Stomach (tissue), 9 donors: Measurements from ENCODE around the gene GZMB. TPM values are rescaled to one million over a fixed set of nuclear protein-coding genes. Genes with fewer than 3 reads are reported as not detected.
A peak's percentile ranks its signal among the peaks of the same experiment; 100 is the strongest.
"Not testable (repeated sequence)": the region's sequence is repeated elsewhere in the genome, so short reads cannot be mapped to it uniquely, and the experiment has no call there.

ENCODE experiments used
- DNase-seq, 2 donors: peaks; one replicate each; pipeline versions ENCODE4 v3.0.0 to v3.0.0-alpha.2; 2013 to 2019
- H3K27ac ChIP-seq, 5 donors: fragments of 200-600 bp in 4 of 5; sonication (generic) in 4 of 5; one replicate each; pipeline ENCODE4 v1.5.1; 2013 to 2019; ENCODE audit warnings: mild to moderate bottlenecking in 1 of 5, moderate library complexity in 1 of 5
- H3K27me3 ChIP-seq, 3 donors: fragments of 200-600 bp; sonication (generic); one replicate each; pipeline ENCODE4 v1.5.1; 2017 to 2019; ENCODE audit warnings: mixed run types in 1 of 3
- H3K36me3 ChIP-seq, 4 donors: fragments of 200-600 bp; sonication (generic); 1 replicate in 3 of 4; 2 replicates in 1 of 4; pipeline ENCODE4 v1.5.1; 2016 to 2019
- H3K4me1 ChIP-seq, 4 donors: fragments of 200-600 bp; sonication (generic); one replicate each; pipeline ENCODE4 v1.5.1; 2016 to 2019
- H3K4me3 ChIP-seq, 4 donors: fragments of 200-600 bp; sonication (generic) in 3 of 4; one replicate each; pipeline ENCODE4 v1.5.1; 2016 to 2019; ENCODE audit warnings: mild to moderate bottlenecking in 1 of 4
- H3K9me3 ChIP-seq, 4 donors: fragments of 200-600 bp; sonication (generic); one replicate each; pipeline ENCODE4 v1.5.1; 2016 to 2019
- EP300 ChIP-seq: sonication (generic); formaldehyde crosslinking; IDR thresholded peaks from one replicate; pipeline ENCODE4 v1.6.1; 2017; ENCODE audit warnings: antibody characterized with exemption
- POLR2A ChIP-seq, 4 donors: fragments of 450-650 bp; IDR thresholded peaks; one replicate each; pipeline ENCODE4 v1.6.1; 2016; ENCODE audit warnings: antibody characterized with exemption in 4 of 4, control low read depth in 2 of 4, mild to moderate bottlenecking in 1 of 4, moderate library complexity in 1 of 4
- POLR2AphosphoS5 ChIP-seq, 3 donors: sonication (generic); formaldehyde crosslinking; IDR thresholded peaks; one replicate each; pipeline ENCODE4 v1.6.1; 2016; ENCODE audit warnings: antibody characterized with exemption in 3 of 3
- WGBS, 5 donors: extraction: QIAGEN DNeasy Blood & Tissue Kit in 3 of 5; methylation state at CpG; one replicate each; pipeline versions ENCODE4 v1.1.5 to v1.1.7; 2013 to 2018; 5-methylcytosine and 5-hydroxymethylcytosine counted together
- intact Hi-C: fragments of 100-400 bp; cut with DNase I; formaldehyde crosslinking; loops from one replicate; pipeline ENCODE4 v1.15.1; 2023; ENCODE audit warnings: low total_unique reads
- polyA plus RNA-seq, 3 donors: library from polyadenylated mRNA; stranded (reverse); fragments of 200-250 nt; gene quantifications; one replicate each; pipeline ENCODE4 v1.2.3, GENCODE V29; 2013
- total RNA-seq, 5 donors: library from RNA; depleted of rRNA; stranded (reverse); fragments of >200 nt; gene quantifications; one replicate each; pipeline versions ENCODE4 v1.1.0 to v1.2.3, GENCODE V29; 2014 to 2016
- TF ChIP-seq, protein P1 (sequence below), 7 experiments: fragments of 450-650 bp in 4 of 7; fragments of 200-600 bp in 3 of 7; sonication (generic) in 3 of 7; IDR thresholded peaks; one replicate each; pipeline ENCODE4 v1.5.1; 2016 to 2019; ENCODE audit warnings: antibody characterized with exemption in 7 of 7, control low read depth in 2 of 7, mild to moderate bottlenecking in 1 of 7
- donor health status: healthy with polysubstance abuse.
- donor health status: Bipolar disorder and iron deficiency.
- donor health status: healthy.

GZMB gene
- total and polyA plus RNA-seq, 8 donors = 0.92 to 4.0 (median 2.3) TPM; not detected in 3

DNA sequence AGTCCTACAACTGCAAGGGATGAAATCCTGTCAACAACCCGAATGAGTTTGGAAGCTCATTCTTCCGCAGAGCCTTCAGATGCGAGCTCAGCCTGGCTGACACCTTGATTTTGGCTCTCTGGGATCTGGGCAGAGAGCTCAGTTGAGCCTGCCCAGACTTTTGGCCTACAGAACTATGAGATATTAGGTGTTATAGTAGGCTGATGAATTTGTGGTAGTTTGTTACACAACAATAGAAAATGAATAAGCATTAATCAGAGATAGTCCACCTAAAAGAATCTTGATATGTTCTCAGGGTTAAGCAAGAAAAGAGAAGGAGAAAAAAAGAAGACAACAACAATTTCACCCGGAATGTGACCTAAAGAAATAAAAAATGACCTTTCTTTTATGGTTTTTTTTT, 30.4 kb upstream of the GZMB start:
- whole genome bisulfite sequencing, 5 donors = 86 to 93% (median 91%) methylated on average over 4 of the region's 4 CpGs
- H3K27ac ChIP-seq = no peak overlapping the region
- no peaks in the 10 kb centered on the region for H3K4me1 ChIP-seq
- H3K9me3 ChIP-seq = no peaks in the 10 kb centered on the region
- no peaks in the 10 kb centered on the region for H3K36me3 ChIP-seq
- TF ChIP-seq, protein P1, sequence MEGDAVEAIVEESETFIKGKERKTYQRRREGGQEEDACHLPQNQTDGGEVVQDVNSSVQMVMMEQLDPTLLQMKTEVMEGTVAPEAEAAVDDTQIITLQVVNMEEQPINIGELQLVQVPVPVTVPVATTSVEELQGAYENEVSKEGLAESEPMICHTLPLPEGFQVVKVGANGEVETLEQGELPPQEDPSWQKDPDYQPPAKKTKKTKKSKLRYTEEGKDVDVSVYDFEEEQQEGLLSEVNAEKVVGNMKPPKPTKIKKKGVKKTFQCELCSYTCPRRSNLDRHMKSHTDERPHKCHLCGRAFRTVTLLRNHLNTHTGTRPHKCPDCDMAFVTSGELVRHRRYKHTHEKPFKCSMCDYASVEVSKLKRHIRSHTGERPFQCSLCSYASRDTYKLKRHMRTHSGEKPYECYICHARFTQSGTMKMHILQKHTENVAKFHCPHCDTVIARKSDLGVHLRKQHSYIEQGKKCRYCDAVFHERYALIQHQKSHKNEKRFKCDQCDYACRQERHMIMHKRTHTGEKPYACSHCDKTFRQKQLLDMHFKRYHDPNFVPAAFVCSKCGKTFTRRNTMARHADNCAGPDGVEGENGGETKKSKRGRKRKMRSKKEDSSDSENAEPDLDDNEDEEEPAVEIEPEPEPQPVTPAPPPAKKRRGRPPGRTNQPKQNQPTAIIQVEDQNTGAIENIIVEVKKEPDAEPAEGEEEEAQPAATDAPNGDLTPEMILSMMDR (IDR thresholded peaks at IDR 0.05) = no peak
- TF ChIP-seq POLR2AphosphoS5 (IDR thresholded peaks at IDR 0.05) = no peak
- TF ChIP-seq EP300 = no peak
- TF ChIP-seq POLR2A (IDR thresholded peaks at IDR 0.05) = no peak
- no peak overlapping the region for H3K4me3 ChIP-seq
- intact Hi-C loops = no loop called here
- DNase-seq = no peak
- H3K27me3 ChIP-seq = no peaks in the 10 kb centered on the region

DNA sequence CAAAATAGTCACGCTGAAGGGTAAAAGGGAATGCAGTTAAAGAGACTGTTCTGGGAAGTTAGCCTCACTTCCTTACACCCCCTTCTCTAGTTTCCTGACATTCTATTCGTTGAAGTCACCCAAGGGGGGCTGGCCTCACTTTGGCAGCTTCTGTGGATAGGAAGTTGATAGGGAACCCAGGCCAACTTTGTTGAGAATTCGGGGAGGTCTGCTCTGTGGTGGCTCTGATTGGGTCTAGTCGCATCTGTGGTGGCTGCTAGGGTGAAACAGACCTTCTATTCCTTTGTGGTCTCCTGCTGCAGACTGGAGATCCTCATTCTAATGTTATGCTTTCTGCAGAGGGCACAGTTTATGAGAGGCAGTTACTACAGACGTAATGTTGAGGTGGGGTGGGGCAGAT, 28.8 kb upstream of the GZMB start:
- 38 to 60% (median 54%) methylated on average over 5 of the region's 5 CpGs for WGBS, 5 donors
- no peak for DNase-seq
- no peaks in the 10 kb centered on the region for H3K4me1 ChIP-seq
- peak overlapping the region in 1 of 5 donors; percentile 1 for H3K27ac ChIP-seq
- H3K36me3 ChIP-seq = no peaks in the 10 kb centered on the region
- no peaks in the 10 kb centered on the region for H3K9me3 ChIP-seq
- H3K27me3 ChIP-seq = no peaks in the 10 kb centered on the region
- no peak overlapping the region for H3K4me3 ChIP-seq
- no peak for TF ChIP-seq POLR2AphosphoS5 (IDR thresholded peaks at IDR 0.05)
- TF ChIP-seq, protein P1 (IDR thresholded peaks at IDR 0.05) = no peak
- no peak for TF ChIP-seq POLR2A (IDR thresholded peaks at IDR 0.05)
- TF ChIP-seq EP300 = no peak
- intact Hi-C loops = no loop called here

- no peak overlapping the region for H3K4me3 ChIP-seq
- intact Hi-C loops = no loop called here
Observed at GRCh38 chr14:24659916-24660570, 26.1 kb upstream of the GZMB start.

GRCh38 chr14:24648361-24648760, 14.4 kb upstream of the GZMB start:
- not testable (repeated sequence) for H3K36me3 ChIP-seq
- WGBS, 5 donors = 57 to 76% (median 63%) methylated on average over 1 of the region's 1 CpG

More at GRCh38 chr14:24659916-24660570, 26.1 kb upstream of the GZMB start:
- TF ChIP-seq, protein P1 (IDR thresholded peaks at IDR 0.05) = no peak
- no peak for TF ChIP-seq POLR2A (IDR thresholded peaks at IDR 0.05)
- TF ChIP-seq POLR2AphosphoS5 (IDR thresholded peaks at IDR 0.05) = no peak
- TF ChIP-seq EP300 = no peak
- no peaks in the 10 kb centered on the region for H3K36me3 ChIP-seq
- no peaks in the 10 kb centered on the region for H3K9me3 ChIP-seq
- 64 to 75% (median 69%) methylated on average over 9 of the region's 9 CpGs for WGBS, 5 donors
- no peaks in the 10 kb centered on the region for H3K4me1 ChIP-seq
- H3K27ac ChIP-seq = no peak overlapping the region
- DNase-seq = no peak
- no peaks in the 10 kb centered on the region for H3K27me3 ChIP-seq

GRCh38 chr14:24639905-24640304, 5.9 kb upstream of the GZMB start:
- Histone ChIP-seq H3K4me3 (no peak overlapping the region), H3K27ac (no peak overlapping the region), H3K36me3 (no peaks in the 10 kb centered on the region), H3K4me1 (no peaks in the 10 kb centered on the region), H3K27me3 (no peaks in the 10 kb centered on the region), H3K9me3 (no peaks in the 10 kb centered on the region)
- TF ChIP-seq, protein P1 (IDR thresholded peaks at IDR 0.05) = no peak
- no peak for TF ChIP-seq POLR2AphosphoS5 (IDR thresholded peaks at IDR 0.05)
- no peak for TF ChIP-seq EP300
- no peak for TF ChIP-seq POLR2A (IDR thresholded peaks at IDR 0.05)
- 55 to 69% (median 65%) methylated on average over 3 of the region's 3 CpGs for WGBS, 5 donors
- intact Hi-C loops = no loop called here
- DNase-seq = no peak

More at GRCh38 chr14:24648361-24648760, 14.4 kb upstream of the GZMB start:
- H3K4me3 ChIP-seq, intact Hi-C loops, H3K4me1 ChIP-seq, H3K27me3 ChIP-seq, DNase-seq, H3K27ac ChIP-seq: not testable (repeated sequence)
- H3K9me3 ChIP-seq = peaks cover 0 to 16% (median 9%) of the 10 kb centered on the region in 4 donors
